Cortex of kidney (tissue), 1 donor: ENCODE measurements around the gene SYK.
"Not testable (repeated sequence)": the region's sequence is repeated elsewhere in the genome, so short reads cannot be mapped to it uniquely, and the experiment has no call there.

Experiments
- DNase-seq: peaks from one replicate; lab custom pipeline; 2025; lab: John Stamatoyannopoulos, UW

SYK gene

GRCh38 chr9:90801241-90801972 is at the start of gene SYK:
SYK (plus strand) TSS chr9:90801819; CDS start chr9:90843899, 42,080 bp downstream.
- DNase-seq: no peak

DNA sequence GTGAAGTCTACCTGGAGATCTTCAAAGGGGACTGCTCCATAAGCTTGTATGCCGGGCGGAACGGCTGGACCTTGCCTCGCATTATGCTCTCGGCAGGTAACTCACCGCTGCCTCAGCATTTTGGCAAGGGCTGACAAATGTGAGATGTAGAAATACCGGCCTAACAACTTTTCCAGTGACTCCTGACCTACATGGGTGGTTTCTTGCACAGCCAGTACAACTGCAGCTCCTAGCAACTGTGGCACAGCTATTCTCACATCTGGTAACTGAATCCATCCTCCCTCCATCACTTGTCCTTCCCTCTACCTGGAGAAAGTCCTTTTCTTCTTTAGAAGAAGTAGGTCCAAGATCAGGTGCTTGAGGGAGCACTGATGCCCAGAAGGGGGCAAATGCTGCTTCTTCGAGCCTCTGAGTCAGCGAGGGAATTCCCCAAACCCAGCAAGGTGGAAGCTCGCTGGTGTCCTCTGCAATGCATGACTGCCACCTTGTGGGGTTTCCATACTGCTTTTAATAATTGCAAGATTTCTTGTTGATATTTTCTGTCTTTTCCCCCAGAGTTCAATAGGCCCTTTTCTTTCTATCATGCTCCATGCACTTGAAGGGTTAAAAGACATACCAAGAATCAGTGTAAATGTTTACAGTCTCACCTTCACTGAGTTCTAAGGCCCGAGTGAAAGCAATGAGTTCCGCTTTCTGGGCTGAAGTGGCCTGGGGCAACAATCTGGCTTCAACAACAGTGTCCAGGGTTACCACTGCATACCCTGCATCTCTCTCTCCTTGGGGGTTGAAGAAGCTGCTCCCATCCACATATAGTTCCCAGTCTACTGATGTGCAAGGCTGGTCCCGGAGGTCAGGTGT is 45.9 kb upstream of the SYK start:
- DNase-seq: not testable (repeated sequence)

DNA sequence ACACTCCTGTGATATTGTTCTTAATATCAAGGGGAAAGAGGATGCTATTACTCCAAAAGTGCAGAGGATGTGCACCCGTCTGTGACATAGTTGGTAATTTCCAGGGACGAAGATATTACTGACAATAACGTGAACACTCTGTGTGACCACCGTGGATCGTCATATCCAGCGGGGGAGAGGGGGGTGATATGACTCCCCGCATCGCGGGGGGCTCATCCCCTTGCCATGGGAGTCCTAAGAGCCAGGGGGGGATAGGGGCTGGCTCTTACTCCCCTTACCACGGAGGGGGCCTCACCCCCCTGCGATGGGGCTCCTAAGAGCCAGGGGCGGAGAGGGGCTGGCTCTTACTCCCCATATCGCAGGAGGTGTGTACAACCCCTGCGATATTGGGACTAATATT is 41.0 kb upstream of the SYK start:
- DNase-seq: not testable (repeated sequence)

DNA sequence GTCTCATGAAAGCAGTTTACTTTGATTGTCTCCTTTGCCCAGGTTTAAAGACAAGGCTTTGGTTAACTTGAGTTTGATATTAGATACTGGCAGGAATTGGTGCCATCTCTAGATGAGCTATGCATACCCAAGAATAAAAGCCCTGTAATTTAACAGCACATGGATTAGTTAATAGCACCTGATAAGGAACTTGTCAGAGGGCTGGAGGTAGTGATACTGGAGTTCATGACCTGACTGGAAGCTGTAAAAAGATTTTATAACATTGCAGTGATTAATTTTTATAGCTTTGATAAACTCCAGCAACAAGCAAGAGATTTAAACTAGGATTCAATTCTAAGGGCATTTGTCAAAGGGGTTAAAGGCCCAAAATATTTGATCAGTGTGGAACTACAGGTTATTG is 34.9 kb upstream of the SYK start:
- no peak for DNase-seq

DNA sequence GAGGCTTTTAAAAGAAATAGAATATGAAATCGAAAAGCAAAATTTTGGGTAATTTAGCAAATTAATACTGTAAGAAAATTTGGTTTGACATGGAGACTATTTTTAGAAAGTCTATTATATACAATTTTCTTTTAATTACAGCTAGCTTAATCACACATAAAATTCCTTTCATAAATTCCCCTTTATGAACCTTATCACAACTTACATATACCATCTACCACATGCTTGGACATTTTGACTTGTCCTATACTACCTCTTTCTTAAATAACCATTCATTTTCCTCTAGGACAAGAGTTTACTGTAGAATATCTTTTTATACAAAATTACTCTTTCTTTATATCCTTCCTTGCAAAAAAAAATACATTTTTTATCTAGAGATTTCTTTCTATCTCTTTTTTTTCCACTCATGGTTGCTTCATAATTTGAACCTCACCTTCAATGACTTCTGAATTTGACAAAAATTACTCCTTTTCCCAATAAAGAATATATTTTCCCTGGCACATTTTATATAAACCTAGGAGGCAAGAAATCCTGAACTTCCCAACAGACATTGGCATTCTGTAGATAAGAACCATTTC is 34.0 kb upstream of the SYK start:
- no peak for DNase-seq

GRCh38 chr9:90770182-90770738 is 31.4 kb upstream of the SYK start:
- DNase-seq: no peak

DNA sequence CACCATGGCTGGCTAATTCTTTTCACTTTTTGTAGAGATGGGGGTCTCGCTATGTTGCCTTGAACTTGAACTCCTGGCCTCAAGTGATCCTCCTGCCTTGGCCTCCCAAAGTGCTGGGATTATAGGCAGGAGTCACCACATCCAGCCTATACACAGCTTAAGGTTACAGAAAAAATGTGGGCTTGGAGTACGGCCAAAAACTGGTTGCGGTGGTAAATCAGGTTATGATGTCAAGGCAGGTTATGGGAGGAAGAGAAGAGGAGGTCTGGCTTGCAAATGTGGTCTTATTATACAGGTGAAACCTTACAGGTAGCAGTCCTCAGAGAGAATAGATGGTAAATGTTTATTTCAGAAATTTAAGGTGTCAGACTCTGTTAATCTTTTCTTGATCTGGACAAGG is 30.7 kb upstream of the SYK start:
- DNase-seq: no peak

DNA sequence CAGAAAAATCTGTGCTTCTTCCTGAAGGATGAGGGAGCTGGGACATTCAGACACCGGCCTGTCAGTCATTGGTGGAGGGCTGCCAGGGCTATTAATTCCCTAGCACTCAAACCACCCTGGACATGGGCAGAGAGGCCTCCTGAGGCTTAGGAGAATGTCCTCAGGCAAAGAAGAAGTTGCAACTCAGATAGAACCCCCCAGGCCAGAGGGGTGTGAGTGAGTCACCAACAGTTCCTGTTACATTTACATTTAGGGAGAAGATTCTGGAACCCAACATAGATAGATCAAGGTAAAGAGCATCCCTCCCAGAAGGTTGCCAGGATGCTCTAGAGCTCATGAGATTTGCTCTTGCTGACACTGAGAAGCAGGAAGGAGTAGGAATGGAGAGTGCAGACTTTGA is 29.2 kb upstream of the SYK start:
- no peak for DNase-seq

- no peak for DNase-seq
Measured at GRCh38 chr9:90773617-90774016, 28.0 kb upstream of the SYK start.

DNA sequence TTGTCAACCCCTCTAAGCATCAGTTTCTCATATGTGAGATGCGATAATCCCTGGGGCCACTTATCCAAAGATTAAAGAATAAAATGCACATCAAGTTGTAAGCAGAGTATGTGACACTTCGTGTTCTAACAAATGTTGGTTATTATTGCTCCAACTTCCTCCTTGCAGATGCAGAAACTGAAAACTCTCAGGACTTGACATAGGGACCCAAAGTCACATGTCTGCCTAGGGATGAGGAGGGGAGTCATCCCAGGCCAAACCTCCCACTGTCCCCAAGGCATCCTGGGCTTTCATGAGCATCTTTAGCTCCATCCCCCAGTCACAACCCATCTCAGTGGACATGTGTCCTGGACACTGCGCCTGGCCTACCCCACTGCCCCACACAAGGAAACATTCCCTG is 27.5 kb upstream of the SYK start:
- no peak for DNase-seq

- no peak for DNase-seq
Measured at GRCh38 chr9:90774682-90775081, 26.9 kb upstream of the SYK start.

GRCh38 chr9:90775657-90776056 is 26.0 kb upstream of the SYK start:
- no peak for DNase-seq

DNA sequence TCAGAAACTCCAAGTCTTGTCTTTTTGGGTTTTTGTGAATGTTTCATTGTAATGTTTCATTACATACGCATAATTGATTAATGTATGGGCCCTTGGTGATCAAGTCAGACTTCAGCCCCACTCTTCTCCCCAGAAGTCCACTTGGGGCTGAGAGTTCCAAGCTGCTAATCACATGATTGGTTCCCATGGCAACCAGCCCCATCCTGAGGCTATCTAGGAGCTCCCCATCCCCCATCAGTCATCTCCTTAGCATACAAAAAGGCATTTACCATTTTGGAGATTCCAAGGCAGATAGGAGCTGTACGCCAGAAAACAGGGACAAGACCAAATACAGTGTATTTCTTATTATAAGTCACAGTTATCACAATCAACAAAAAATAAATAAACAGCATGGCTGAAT is 22.9 kb upstream of the SYK start:
- DNase-seq: no peak

- no peak for DNase-seq
Measured at GRCh38 chr9:90783552-90783951, 18.1 kb upstream of the SYK start.

DNA sequence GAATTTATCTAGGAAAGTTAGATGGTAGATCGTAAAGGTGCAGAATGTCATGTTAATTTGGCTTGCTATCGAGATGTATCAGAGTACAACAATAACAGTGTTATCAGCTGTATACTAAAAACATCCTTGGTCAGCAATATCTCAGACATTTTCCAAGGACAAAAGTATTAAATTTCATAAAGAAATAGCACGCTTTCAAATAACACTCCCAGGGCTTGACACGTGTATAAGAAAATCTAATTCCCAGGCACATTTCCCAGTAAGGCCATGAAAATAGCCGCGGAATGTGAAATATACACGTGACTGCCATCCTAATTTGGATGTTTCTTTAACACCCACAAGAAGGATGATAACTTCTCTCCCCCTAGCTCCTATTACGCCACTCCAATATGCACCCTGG is 17.7 kb upstream of the SYK start:
- DNase-seq: no peak

DNA sequence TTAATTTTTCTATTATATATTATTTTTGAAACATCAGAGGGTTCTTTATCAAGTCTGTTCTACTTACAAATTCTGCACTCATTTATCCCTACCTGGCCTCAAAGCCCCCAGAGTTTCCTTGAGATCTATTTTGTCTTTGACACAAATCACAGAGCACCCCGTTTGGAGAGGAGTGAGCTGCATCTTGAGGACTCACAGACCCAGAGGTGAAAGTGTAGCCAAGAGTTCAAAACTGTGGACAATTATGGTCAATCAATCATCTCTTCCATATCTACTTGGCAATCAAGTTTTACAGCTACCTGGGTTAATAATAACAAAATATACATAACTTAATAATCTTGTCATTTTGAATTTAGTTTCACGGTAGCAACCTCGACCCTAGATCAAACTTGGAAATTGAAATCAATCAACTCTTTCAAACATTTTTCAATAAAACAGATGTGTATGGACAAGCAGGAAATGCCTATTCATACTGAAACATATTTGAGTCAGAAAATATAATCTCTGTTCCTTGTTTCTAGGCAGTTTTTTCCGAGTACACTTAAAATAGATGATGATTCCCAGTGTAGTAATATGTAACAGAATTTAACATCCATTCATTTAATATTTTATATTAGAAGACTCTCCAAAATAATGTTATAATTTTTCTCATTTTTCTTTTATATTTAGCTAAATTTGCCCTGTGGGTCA is 13.7 kb upstream of the SYK start:
- DNase-seq: no peak

DNA sequence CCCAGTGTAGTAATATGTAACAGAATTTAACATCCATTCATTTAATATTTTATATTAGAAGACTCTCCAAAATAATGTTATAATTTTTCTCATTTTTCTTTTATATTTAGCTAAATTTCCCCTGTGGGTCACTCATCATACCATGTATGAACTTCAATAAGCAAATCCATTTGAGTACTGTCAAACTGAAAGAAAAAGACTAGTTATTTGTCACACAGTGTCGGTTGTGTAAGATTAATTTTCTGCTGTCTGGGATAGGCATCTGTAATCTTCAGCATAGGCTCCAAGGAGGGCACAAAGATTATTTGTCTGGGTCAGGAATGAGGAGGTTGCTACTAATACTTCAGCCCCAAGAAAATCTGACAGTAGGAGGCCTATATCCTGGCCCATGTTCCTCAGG is 13.1 kb upstream of the SYK start:
- not testable (repeated sequence) for DNase-seq

DNA sequence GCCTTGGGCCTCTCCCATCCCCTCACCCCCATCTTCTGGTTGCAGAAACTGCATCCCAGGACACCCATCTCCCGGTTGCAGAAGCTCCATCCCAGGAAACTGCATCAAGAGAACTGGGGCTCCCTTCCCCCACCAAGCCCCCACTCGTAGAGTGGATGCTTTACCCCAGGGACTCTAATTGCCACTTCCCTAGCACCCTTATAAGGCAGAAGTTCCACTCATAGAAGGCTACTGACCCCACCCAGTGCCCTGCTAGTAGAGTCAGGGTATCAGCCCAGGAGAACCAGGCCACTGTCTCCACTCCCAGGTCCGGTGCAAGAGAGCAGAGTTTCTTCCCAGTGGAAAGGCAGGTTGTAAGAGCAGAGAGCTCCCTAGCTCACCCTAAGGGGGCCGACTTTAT is 12.2 kb upstream of the SYK start:
- DNase-seq: no peak

- no peak for DNase-seq
Measured at GRCh38 chr9:90789862-90790261, 11.8 kb upstream of the SYK start.

- DNase-seq: not testable (repeated sequence)
Measured at GRCh38 chr9:90793024-90793423, 8.6 kb upstream of the SYK start.

DNA sequence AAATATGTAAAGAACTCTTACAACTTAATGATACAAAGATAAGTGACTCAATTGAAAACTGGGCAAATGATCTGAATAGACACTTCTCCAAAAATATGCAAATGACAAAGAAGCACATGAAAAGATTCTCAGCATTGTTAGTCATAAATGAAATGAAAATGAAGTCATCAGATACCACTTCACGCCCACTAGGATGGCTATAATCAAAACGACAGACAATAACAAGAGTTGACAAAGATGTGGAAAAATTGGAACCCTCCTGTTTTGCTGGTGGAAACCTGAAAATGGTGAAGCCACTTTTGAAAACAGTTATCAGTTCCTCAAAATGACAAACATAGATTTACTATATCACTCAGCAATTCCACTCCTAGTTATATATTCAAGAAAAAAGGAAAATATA is 7.9 kb upstream of the SYK start:
- DNase-seq: no peak

DNA sequence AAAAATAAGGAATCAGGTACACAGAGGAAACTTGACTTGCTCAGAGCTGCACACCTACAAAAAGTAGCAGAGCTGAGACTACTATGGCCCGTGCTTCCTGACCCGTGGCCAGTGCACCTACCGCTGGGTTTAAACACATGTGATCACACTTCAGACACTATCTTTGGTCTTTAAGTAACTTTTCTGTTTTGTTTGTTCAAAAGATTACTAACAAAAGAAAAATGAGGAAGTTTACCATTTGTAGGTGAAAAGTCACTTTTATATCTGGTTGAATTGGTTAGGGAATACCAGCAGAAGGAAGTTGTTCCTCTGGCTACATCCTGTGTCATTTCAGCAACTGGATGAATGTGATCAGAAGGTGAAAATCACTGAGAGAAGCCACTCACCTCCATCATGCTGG is 6.5 kb upstream of the SYK start:
- DNase-seq: no peak
